Measurements from ENCODE around the gene PRKAG3. TPM values are rescaled to one million over a fixed set of nuclear protein-coding genes. Genes with fewer than 3 reads are reported as not detected.

PRKAG3 gene
- total RNA-seq, 1 donor from 2014 or later, result not detected

GRCh38 chr2:218867900-218868299, 36.3 kb upstream of the PRKAG3 start:
- DNase-seq (ENCODE audit: missing footprints) (no peak), ATAC-seq (peak; percentile 39)
- intact Hi-C loops (cut with DNase I), result no loop called here

GRCh38 chr2:218865999-218866398, 34.4 kb upstream of the PRKAG3 start:
- ATAC-seq, result no peak
- DNase-seq (ENCODE audit: missing footprints), result no peak
- intact Hi-C loops (cut with DNase I), result no loop called here

- intact Hi-C loops (cut with DNase I), result no loop called here
- DNase-seq (ENCODE audit: missing footprints) (no peak), ATAC-seq (no peak)
Measured at GRCh38 chr2:218865396-218865795, 33.8 kb upstream of the PRKAG3 start.

GRCh38 chr2:218863021-218863520, 31.5 kb upstream of the PRKAG3 start:
- intact Hi-C loops (cut with DNase I), result no loop called here
- no peak for ATAC-seq
- no peak for DNase-seq (ENCODE audit: missing footprints)

- intact Hi-C loops (cut with DNase I), result no loop called here
- DNase-seq (ENCODE audit: missing footprints) (no peak), ATAC-seq (no peak)
Measured at GRCh38 chr2:218861645-218862318, 30.2 kb upstream of the PRKAG3 start.

- DNase-seq (ENCODE audit: missing footprints), result no peak
- intact Hi-C loops (cut with DNase I), result no loop called here
- peak; percentile 69 for ATAC-seq
Measured at GRCh38 chr2:218860950-218861381, 29.4 kb upstream of the PRKAG3 start.

GRCh38 chr2:218859988-218860831, 28.6 kb upstream of the PRKAG3 start:
- DNase-seq (ENCODE audit: missing footprints) (no peak), ATAC-seq (no peak)
- intact Hi-C loops (cut with DNase I), result no loop called here

GRCh38 chr2:218859556-218859987, 28.0 kb upstream of the PRKAG3 start, which contains the start of gene WNT6:
TSS of gene WNT6 (plus strand) at chr2:218859805. CDS start at chr2:218860038, 233 bp downstream.
- no peak for ATAC-seq
- intact Hi-C loops (cut with DNase I), result no loop called here
- no peak for DNase-seq (ENCODE audit: missing footprints)

GRCh38 chr2:218858671-218859555, 27.3 kb upstream of the PRKAG3 start:
- no peak for DNase-seq (ENCODE audit: missing footprints)
- intact Hi-C loops (cut with DNase I), result no loop called here
- ATAC-seq, result no peak

- intact Hi-C loops (cut with DNase I), result no loop called here
- DNase-seq (ENCODE audit: missing footprints) (no peak), ATAC-seq (no peak)
Measured at GRCh38 chr2:218858138-218858445, 26.5 kb upstream of the PRKAG3 start.

- ATAC-seq, result no peak
- intact Hi-C loops (cut with DNase I), result no loop called here
- DNase-seq (ENCODE audit: missing footprints), result no peak
Measured at GRCh38 chr2:218857371-218858137, 26.0 kb upstream of the PRKAG3 start.

- no peak for ATAC-seq
- no peak for DNase-seq (ENCODE audit: missing footprints)
- intact Hi-C loops (cut with DNase I), result no loop called here
Measured at GRCh38 chr2:218856896-218857243, 25.3 kb upstream of the PRKAG3 start.

- intact Hi-C loops (cut with DNase I), result no loop called here
- ATAC-seq (no peak), DNase-seq (ENCODE audit: missing footprints) (no peak)
Measured at GRCh38 chr2:218856167-218856895, 24.7 kb upstream of the PRKAG3 start.

GRCh38 chr2:218855305-218856166, 23.9 kb upstream of the PRKAG3 start:
- ATAC-seq, result no peak
- DNase-seq (ENCODE audit: missing footprints), result no peak

GRCh38 chr2:218854860-218855259, 23.3 kb upstream of the PRKAG3 start:
- intact Hi-C loops (cut with DNase I), result loop anchor here (5.0 kb wide), 1 partner anchor 42 kb away; no protein-coding TSS in a partner anchor
- ATAC-seq (no peak), DNase-seq (ENCODE audit: missing footprints) (no peak)

More at GRCh38 chr2:218855305-218856166, 23.9 kb upstream of the PRKAG3 start:
- intact Hi-C loops (cut with DNase I), result no loop called here

GRCh38 chr2:218853766-218854165, 22.2 kb upstream of the PRKAG3 start:
- ATAC-seq, result no peak
- DNase-seq (ENCODE audit: missing footprints), result no peak
- intact Hi-C loops (cut with DNase I), result loop anchor here (5.0 kb wide), 1 partner anchor 44 kb away; no protein-coding TSS in a partner anchor
